ENCODE measurements around the gene CTDSPL2.
"Not testable (repeated sequence)": the region's sequence is repeated elsewhere in the genome, so short reads cannot be mapped to it uniquely, and the experiment has no call there.

CTDSPL2 gene

GRCh38 chr15:44441095-44441501, 13.7 kb downstream of the CTDSPL2 start:
- peak overlapping the region; percentile 44 for H3K27ac Mint-ChIP-seq
- H3K9me3 Mint-ChIP-seq, result peaks cover 64% of the 10 kb centered on the region
- peaks cover 6% of the 10 kb centered on the region for H3K27me3 Mint-ChIP-seq (ENCODE audit: low read depth, poor library complexity)
- peaks cover 82% of the 10 kb centered on the region for H3K36me3 Mint-ChIP-seq (ENCODE audit: low read depth)
- no peak for DNase-seq
- no peak overlapping the region for H3K4me3 Mint-ChIP-seq
- no peak for TF ChIP-seq CTCF (IDR thresholded peaks at IDR 0.05)
- peaks cover 16% of the 10 kb centered on the region for H3K4me1 Mint-ChIP-seq

GRCh38 chr15:44443515-44443914, 16.1 kb downstream of the CTDSPL2 start:
- H3K4me3 Mint-ChIP-seq, result no peak overlapping the region
- DNase-seq, result no peak
- TF ChIP-seq CTCF (IDR thresholded peaks at IDR 0.05), result no peak
- H3K4me1 Mint-ChIP-seq, result peaks cover 7% of the 10 kb centered on the region
- peaks cover 3% of the 10 kb centered on the region for H3K27me3 Mint-ChIP-seq (ENCODE audit: low read depth, poor library complexity)
- H3K9me3 Mint-ChIP-seq, result peaks cover 48% of the 10 kb centered on the region
- H3K36me3 Mint-ChIP-seq (ENCODE audit: low read depth), result peaks cover 81% of the 10 kb centered on the region
- H3K27ac Mint-ChIP-seq, result no peak overlapping the region

- no peak for DNase-seq
- H3K27ac Mint-ChIP-seq, result no peak overlapping the region
- H3K4me1 Mint-ChIP-seq, result no peaks in the 10 kb centered on the region
- no peak for TF ChIP-seq CTCF (IDR thresholded peaks at IDR 0.05)
- H3K9me3 Mint-ChIP-seq, result peaks cover 37% of the 10 kb centered on the region
- no peak overlapping the region for H3K4me3 Mint-ChIP-seq
- no peaks in the 10 kb centered on the region for H3K27me3 Mint-ChIP-seq (ENCODE audit: low read depth, poor library complexity)
- H3K36me3 Mint-ChIP-seq (ENCODE audit: low read depth), result peaks cover 80% of the 10 kb centered on the region
Measured at GRCh38 chr15:44447772-44448376, 20.4 kb downstream of the CTDSPL2 start.

- H3K27ac Mint-ChIP-seq, result no peak overlapping the region
- no peaks in the 10 kb centered on the region for H3K4me1 Mint-ChIP-seq
- no peak overlapping the region for H3K4me3 Mint-ChIP-seq
- no peaks in the 10 kb centered on the region for H3K27me3 Mint-ChIP-seq (ENCODE audit: low read depth, poor library complexity)
- TF ChIP-seq CTCF (IDR thresholded peaks at IDR 0.05), result no peak
- no peak for DNase-seq
- H3K9me3 Mint-ChIP-seq, result peaks cover 41% of the 10 kb centered on the region
- H3K36me3 Mint-ChIP-seq (ENCODE audit: low read depth), result peaks cover 77% of the 10 kb centered on the region
Measured at GRCh38 chr15:44450172-44450571, 22.7 kb downstream of the CTDSPL2 start.

GRCh38 chr15:44453578-44454283, 26.3 kb downstream of the CTDSPL2 start:
- not testable (repeated sequence) for H3K4me3 Mint-ChIP-seq; H3K4me1 Mint-ChIP-seq; H3K27me3 Mint-ChIP-seq (ENCODE audit: low read depth, poor library complexity); DNase-seq; H3K27ac Mint-ChIP-seq
- H3K9me3 Mint-ChIP-seq, result peaks cover 45% of the 10 kb centered on the region
- peaks cover 71% of the 10 kb centered on the region for H3K36me3 Mint-ChIP-seq (ENCODE audit: low read depth)

- Mint-ChIP-seq H3K36me3 (ENCODE audit: low read depth) (peaks cover 56% of the 10 kb centered on the region), H3K9me3 (peaks cover 23% of the 10 kb centered on the region), H3K4me3 (no peak overlapping the region), H3K27me3 (ENCODE audit: low read depth, poor library complexity) (no peaks in the 10 kb centered on the region), H3K27ac (no peak overlapping the region), H3K4me1 (no peaks in the 10 kb centered on the region)
- DNase-seq, result no peak
- TF ChIP-seq CTCF (IDR thresholded peaks at IDR 0.05), result no peak
Measured at GRCh38 chr15:44458429-44458828, 31.0 kb downstream of the CTDSPL2 start.

Data from nephron progenitor cell (in vitro differentiated cells).